ENCODE results near the gene BCAR3.
"Not testable (repeated sequence)": the region's sequence is repeated elsewhere in the genome, so short reads cannot be mapped to it uniquely, and the experiment has no call there.

BCAR3 gene

DNA sequence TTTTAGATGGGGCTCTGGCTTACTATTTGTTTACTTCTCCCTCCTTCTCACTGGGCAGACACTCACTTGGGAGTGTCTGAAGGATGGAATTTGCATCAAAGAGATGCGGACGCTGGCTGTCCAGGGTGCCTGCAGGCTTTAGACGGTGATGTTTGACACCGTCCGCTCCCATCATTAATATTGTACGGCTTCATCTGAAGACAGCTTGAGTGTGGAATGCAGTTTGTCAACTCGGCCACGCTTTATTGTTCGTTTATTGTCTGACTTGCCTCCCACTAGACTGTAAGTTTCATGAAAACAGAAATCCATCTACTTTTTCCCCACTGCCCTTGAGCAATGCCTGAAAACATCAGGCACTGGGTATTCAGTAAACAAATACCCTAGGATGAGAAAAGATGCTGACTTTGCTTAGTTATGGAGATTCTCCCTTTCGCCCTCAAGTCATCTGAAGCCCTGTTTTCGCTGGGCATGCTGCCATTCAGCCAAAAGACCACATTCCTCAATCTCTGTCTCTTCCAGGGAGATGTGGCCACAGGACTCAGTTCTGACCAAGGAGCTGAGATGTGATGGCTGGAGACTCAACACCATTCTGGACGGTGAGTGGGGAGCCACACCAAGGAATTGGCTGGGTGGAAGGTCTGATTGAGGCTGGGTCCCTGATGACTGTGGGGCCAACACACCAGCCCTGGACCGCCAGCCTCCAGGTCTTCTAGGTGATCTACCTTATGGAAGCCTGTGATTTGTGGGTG, 87.6 kb downstream of the BCAR3 start:
- no peak for DNase-seq

- no peak for DNase-seq
Measured at GRCh38 chr1:93592551-93592949, 89.1 kb downstream of the BCAR3 start.

DNA sequence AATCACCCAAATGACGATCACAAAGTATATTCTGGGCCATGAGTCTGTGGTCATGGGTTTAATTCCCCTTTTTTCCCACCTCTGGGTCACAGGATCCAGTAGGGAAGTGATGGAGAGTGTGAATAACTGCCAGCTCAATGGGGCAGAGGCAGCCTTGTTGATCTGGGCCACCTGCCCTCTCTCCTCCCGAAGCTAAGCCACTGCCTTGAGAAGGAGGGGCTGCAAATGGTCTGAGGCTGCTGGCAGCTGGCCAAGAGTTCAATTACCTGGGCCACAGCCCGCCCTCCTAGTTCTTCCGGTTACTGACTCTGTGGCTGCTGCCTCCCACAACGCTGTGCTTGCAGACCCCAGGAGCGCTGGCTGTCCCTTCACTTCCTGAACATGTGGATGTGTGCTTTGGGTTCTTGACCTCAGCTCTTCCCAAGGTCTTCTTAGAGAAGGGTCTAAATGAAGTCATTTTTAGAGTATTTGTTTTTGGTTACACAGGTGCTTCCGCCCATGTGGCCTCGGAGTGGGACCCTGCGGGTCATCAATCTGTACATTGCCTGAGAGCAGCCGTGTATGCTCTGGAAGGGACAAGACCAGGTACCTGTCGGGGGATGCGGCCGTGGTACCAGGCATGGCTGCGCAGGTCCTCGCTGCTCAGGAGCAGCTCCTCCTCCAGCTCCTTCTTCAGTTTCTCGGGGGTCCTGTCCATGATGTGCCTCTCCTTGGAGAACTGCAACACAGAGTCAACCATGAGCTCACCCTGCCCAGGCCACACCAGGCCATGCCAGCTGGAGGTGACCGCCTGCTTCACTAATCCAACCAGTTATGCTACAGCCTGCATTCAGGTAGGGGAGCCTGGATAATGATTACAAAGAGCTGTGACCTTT, 89.7 kb downstream of the BCAR3 start:
- DNase-seq, result peak; percentile 58

DNA sequence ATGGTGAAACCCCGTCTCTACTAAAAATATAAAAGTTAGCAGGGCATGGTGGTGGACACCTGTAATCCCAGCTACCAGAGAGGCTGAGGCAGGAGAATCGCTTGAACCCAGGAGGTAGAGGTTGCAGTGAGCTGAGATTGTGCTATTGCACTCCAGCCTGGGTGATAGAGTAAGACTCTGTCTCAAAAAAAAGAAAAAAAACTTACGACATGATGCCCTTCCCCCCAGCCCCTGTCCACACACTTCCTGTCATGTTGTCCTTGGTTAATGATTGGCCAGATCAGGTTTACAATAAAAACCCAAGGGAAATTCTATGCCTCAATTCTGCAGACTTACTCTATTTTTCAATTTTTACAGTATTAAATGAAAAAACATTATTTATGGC, 90.4 kb downstream of the BCAR3 start:
- not testable (repeated sequence) for DNase-seq

DNA sequence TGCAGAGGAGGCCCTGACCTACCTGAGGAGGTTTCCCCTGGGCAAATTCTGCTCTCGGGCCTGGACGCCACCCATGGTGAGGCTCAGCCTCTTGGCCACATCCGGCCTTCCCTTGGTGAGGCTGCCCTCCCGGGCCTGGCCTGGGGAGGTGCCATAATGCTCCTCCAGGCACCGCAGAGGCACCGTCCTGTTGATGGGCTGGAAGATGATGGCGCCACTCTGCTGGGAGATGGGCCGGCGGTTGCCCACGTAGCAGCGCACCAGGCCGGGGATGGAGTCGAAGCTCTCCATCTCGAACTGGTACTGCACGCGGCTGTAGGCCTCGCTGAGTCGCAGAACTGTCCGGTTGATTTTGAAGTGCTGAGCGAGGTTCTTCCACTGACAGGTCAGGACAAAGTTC, 92.7 kb downstream of the BCAR3 start:
- DNase-seq, result no peak

GRCh38 chr1:93588206-93588605, 93.4 kb downstream of the BCAR3 start:
- no peak for DNase-seq

DNA sequence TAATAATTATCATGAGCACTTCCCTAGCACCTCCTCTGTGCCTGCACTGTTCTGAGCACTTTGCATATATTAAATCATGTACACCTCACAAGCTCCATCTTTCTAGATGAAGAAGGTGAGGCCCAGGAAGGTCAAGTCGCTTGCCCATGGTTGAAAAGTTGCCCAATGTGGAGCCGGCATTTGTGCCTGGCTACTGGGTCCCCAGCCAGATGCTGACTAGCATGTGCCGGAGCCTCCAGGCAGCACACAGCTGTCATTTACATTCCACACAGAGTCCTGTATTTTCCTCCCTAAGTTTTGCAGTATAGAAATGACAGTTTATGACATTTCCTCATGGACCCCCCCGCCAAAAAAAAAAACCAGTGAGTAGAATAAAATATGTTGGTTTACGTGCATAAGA, 94.3 kb downstream of the BCAR3 start:
- no peak for DNase-seq

- DNase-seq, result no peak
Measured at GRCh38 chr1:93585059-93585966, 96.3 kb downstream of the BCAR3 start.

DNA sequence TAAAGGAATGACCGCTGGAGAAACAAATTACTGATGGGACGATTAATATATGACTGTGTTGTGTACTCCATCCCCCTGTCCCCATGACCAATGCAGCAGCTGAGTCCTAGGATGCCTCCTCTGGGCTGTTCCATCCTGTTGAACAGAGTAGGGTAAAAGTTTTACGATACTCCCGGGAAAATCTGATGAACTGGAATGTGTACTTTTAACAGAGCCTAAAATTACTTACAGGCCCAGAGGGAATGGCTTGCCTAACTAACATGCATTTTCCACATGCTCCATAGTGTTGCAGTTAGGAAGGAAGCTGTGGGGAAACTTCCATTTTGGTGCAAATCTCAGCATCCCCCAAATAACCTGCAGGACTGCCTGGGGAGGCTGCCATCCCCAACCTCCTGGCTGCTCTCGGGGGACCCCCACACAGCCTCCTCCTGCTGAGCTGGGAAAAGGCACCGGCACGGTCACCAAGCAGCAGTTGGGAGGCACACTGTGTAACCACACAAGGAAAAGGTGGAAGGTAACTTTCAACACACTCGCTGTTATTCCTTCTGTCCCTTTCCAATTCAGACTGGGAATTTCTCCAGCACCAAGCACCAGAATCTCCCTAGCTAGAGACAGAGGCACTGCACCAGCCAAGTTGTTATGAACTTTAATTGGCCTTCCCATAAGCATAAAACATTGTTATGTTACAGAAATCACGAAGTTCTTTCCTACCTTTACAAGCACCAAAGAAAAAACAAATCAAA, 97.2 kb downstream of the BCAR3 start:
- no peak for DNase-seq

DNA sequence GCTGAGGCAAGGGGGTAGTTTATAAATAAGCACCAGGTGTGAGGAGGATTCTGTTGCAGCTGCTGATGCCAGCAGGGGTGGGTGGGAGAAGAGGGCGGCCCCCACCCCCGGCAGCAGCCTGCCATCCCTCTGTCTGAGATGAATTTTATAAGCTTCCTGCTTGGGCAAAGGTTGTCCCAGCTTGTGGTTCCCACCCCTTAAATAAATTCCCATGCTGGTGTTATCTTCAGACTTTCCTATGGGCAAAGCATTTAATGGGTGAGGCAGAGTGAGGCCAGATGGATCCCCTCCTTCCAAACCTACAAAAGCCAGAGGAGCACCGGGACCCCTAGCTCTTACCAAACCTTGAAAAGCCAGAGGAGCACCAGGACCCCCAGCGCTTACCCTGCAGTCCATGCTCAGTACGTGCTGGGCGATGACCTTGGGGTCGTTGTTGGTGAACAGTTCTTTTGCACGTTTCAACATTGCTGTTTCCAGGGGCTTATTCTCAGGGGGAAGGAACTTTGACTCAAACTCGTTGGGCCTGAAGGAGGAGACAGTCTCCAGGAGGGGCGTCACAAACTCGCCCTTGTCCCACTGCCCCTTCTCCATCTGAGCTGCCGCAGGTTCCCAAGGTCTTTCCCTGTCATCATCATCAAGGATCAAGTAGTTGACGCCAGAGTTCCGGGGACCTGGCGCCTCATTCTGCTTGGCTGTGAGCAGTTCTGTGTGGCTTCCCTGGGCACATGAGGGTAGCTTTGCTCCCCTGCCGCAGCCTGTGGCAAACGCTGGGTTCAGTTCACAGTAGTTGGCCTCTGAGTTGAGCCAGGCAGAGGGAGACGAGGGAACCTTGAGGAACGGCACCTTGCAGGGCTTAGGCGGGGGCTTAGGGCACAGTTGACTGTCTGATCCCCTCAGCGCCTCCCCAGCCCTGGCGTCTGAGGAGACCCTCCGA, 99.5 kb downstream of the BCAR3 start:
- no peak for DNase-seq

GRCh38 chr1:93579891-93580290, 101.7 kb downstream of the BCAR3 start:
- no peak for DNase-seq

DNA sequence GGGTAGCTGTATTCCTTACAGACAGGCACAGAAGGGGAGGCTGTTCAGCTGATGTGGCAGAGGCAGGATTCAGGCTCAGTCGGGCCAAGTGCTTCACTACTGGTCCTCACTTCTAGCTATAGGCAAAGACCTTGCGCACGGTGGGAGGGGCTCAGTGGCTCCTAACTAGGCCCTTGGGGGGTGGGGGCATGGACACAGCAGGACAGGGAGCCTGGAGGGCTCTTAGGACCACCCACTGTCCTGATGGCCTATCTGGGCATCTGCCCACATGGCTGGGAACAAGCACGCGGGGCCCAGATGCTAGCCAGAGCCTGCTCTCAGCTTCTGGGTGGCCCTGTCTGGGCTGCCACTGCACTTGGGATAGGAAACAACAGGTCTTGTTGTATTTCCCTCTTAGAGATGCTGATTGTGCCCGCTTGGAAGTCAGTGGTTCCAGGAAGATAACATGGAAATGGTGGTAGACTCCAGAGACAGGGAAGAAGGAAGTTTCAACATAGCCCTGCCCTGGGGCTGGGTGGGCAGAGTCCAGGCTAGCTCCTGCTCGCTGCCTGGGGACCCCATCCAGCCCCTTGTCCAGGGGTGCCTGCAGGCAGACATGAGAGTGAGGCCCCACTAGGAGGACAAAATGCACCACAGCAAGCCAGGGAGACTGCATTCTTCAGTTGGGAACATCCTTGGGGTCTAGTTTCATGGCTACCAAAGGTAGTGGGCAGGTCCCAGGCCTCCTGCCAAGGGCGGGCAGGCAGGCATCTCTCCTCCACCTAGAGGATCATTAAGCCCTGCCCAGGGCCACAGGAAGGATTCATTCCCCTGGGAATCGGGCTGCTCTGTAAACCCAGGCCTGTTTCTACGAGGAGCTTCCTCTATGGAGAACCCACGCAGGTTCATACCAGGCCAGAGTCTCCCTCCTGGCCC, 102.5 kb downstream of the BCAR3 start:
- no peak for DNase-seq

- no peak for DNase-seq
Measured at GRCh38 chr1:93578433-93578830, 103.2 kb downstream of the BCAR3 start.

- DNase-seq, result no peak
Measured at GRCh38 chr1:93577536-93578432, 103.9 kb downstream of the BCAR3 start.

GRCh38 chr1:93576746-93577145, 104.9 kb downstream of the BCAR3 start:
- no peak for DNase-seq

DNA sequence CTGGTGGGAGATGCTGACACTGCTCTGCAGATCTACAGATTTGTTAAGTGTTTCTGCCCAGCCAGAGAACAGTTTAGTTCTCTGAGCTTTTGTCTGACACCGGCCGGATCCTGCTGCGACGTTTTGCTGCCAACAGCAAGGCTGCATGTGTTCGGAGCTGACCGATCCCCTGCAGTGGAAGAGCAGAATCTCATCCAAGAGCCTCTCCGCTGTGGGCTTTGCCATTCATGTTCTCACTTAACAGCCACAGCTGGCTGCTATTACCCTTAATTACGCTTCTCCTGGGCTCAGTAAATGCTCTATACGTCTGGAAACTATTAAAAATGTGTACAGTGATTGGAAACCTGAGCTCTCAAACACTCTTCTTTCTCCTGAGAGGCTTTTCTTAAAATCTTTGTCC, 105.3 kb downstream of the BCAR3 start:
- peak; percentile 79 for DNase-seq

GRCh38 chr1:93575621-93576284, 105.9 kb downstream of the BCAR3 start:
- DNase-seq, result peak; percentile 63

- DNase-seq, result no peak
Measured at GRCh38 chr1:93574991-93575390, 106.6 kb downstream of the BCAR3 start.

- DNase-seq, result no peak
Measured at GRCh38 chr1:93574511-93574910, 107.1 kb downstream of the BCAR3 start.
